GM12873 (cell line): ENCODE results near the gene NSA2.

Source experiments
- TF ChIP-seq, protein P1 (sequence below): IDR thresholded peaks from 2 replicates; pipeline ENCODE4 v1.5.1; 2012; ENCODE audit warnings: low read depth, mild to moderate bottlenecking, moderate library complexity, low read length, control low read depth; ENCODE audit not compliant: insufficient read depth; ENCODE audit errors: missing control alignments

The NSA2 gene

GRCh38 chr5:74766849-74767578 is at the start of gene NSA2, which contains the start of gene GFM2:
NSA2 (plus strand) TSS chr5:74767249; CDS start chr5:74767361, 112 bp downstream.
GFM2 (minus strand) TSS chr5:74767117; CDS start chr5:74763742, 3,375 bp downstream.
- TF ChIP-seq, protein P1, sequence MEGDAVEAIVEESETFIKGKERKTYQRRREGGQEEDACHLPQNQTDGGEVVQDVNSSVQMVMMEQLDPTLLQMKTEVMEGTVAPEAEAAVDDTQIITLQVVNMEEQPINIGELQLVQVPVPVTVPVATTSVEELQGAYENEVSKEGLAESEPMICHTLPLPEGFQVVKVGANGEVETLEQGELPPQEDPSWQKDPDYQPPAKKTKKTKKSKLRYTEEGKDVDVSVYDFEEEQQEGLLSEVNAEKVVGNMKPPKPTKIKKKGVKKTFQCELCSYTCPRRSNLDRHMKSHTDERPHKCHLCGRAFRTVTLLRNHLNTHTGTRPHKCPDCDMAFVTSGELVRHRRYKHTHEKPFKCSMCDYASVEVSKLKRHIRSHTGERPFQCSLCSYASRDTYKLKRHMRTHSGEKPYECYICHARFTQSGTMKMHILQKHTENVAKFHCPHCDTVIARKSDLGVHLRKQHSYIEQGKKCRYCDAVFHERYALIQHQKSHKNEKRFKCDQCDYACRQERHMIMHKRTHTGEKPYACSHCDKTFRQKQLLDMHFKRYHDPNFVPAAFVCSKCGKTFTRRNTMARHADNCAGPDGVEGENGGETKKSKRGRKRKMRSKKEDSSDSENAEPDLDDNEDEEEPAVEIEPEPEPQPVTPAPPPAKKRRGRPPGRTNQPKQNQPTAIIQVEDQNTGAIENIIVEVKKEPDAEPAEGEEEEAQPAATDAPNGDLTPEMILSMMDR: no peak

GRCh38 chr5:74717596-74717995 is 49.5 kb upstream of the NSA2 start:
- TF ChIP-seq, protein P1: no peak

GRCh38 chr5:74722271-74722670 is 44.8 kb upstream of the NSA2 start:
- TF ChIP-seq, protein P1: no peak

DNA sequence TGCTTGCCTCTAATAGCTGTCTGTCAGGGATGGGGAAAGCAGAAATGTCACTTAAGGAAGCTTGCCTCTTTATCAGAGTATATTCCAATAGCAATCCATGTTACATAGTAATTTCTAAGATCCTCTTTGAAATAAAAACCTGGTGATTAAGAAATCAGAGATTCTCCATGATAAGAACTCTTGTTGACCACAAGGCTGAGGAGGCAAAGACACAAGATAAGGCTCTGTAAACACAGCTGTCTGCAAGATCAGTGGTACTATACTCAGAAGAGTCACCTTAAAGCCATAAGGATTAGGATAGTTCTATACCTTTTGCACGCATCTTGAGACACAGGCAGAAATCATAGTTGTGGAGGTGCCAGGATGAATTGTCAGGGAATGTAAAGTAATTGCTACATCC is 41.7 kb upstream of the NSA2 start:
- TF ChIP-seq, protein P1: no peak

- TF ChIP-seq, protein P1: no peak
These were observed 30.3 kb upstream of the NSA2 start for GRCh38 chr5:74736759-74737158.

DNA sequence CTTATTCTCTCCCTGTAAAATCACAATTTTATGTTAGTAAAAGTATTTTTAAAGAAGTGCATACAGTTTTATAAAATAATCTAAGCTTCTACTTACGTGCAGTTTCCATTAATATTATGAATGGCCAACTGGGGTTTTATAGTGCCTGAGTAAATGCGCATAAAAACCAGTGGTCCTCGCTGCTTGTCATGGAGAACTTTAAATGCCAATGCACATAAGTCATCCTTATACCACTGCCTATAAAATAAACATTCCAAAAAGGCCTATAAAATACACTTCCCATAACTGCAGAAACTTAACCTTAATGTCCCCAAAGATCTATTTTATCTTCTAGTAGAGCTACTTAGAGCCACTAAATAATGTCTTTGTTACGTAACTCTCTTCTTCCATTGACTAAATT is 28.6 kb upstream of the NSA2 start:
- TF ChIP-seq, protein P1: no peak

GRCh38 chr5:74761241-74761640 is 5.8 kb upstream of the NSA2 start:
- TF ChIP-seq, protein P1: no peak
